ENCODE measurements around the gene SPON1.

The SPON1 gene

DNA sequence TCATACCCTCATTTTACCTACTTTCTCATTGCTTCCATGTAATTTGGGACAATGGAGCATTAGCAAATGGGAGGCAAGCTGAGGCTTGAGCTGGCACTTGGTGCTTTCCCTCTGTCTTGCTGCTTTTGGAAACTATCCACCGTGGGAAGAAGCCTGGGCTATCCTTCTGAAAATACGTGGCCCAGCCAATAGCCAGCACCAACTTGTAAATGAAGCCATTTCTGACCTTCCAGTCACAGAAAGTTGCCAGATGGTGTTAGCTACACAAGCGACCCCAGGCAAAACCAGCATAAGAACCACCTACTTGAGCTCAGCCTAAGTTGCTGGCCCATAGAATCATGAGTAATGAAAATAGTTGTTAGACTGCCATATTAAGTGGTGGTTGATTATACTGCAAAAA, 18.5 kb upstream of the SPON1 start:
- no peak for DNase-seq
- Histone ChIP-seq H3K4me2 (ENCODE audit: insufficient read depth, low read length) (no peak overlapping the region), H4K20me1 (ENCODE audit: insufficient read depth, low read length) (no peaks in the 10 kb centered on the region), H3K9me3 (ENCODE audit: insufficient read depth, low read length, severe bottlenecking) (no peaks in the 10 kb centered on the region), H3K79me2 (ENCODE audit: insufficient read depth, low read length) (no peaks in the 10 kb centered on the region), H3K9ac (ENCODE audit: low read depth, low read length) (no peak overlapping the region), H3K4me3 (ENCODE audit: low read depth in 1 of 2, low read length in 2 of 2) (no peak overlapping the region), H2AFZ (ENCODE audit: low read depth, low read length) (no peak overlapping the region), H3K27me3 (ENCODE audit: insufficient read depth, low read length, poor library complexity) (peaks cover 5% of the 10 kb centered on the region), H3K27ac (ENCODE audit: low read length) (no peak overlapping the region), H3K4me1 (ENCODE audit: insufficient read depth, low read length) (no peaks in the 10 kb centered on the region), H3K36me3 (ENCODE audit: insufficient read depth, low read length) (no peaks in the 10 kb centered on the region)
- no peak for TF ChIP-seq EZH2 (IDR thresholded peaks at IDR 0.05; ENCODE audit: borderline replicate concordance, low read depth, low read length, severe bottlenecking)
- TF ChIP-seq, protein P1, sequence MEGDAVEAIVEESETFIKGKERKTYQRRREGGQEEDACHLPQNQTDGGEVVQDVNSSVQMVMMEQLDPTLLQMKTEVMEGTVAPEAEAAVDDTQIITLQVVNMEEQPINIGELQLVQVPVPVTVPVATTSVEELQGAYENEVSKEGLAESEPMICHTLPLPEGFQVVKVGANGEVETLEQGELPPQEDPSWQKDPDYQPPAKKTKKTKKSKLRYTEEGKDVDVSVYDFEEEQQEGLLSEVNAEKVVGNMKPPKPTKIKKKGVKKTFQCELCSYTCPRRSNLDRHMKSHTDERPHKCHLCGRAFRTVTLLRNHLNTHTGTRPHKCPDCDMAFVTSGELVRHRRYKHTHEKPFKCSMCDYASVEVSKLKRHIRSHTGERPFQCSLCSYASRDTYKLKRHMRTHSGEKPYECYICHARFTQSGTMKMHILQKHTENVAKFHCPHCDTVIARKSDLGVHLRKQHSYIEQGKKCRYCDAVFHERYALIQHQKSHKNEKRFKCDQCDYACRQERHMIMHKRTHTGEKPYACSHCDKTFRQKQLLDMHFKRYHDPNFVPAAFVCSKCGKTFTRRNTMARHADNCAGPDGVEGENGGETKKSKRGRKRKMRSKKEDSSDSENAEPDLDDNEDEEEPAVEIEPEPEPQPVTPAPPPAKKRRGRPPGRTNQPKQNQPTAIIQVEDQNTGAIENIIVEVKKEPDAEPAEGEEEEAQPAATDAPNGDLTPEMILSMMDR (IDR thresholded peaks at IDR 0.05; ENCODE audit: borderline replicate concordance, extremely low read depth, low read length, poor library complexity, severe bottlenecking), result no peak
- ATAC-seq (ENCODE audit: insufficient read depth, low read depth), result no peak

DNA sequence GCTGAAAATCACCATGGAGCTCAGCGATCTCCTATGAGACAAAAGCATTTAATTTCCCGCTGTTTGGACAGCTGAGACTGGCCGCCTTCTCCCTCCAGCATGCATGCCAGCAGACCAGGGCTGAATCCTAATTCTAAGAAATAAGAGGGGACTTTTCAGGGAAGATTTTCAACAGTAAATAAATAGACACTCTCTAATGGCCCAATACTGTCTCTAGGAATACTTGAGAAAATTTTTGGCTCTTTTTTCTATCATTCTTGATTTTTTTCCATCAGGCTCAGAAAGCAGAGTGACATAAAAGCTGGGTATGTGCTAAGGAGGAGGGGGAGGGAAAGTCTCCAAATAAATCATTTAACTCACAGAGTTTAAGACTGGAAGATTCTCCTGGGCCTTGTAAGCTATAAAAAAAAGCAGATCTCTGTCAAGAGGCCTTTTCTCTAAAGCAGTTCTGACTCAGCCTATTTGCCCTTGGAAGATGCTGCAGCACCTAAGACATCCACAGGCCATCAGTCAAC, 17.6 kb upstream of the SPON1 start:
- Histone ChIP-seq H3K36me3 (ENCODE audit: insufficient read depth, low read length) (no peaks in the 10 kb centered on the region), H3K27me3 (ENCODE audit: insufficient read depth, low read length, poor library complexity) (peaks cover 5% of the 10 kb centered on the region), H3K4me1 (ENCODE audit: insufficient read depth, low read length) (no peaks in the 10 kb centered on the region), H3K9me3 (ENCODE audit: insufficient read depth, low read length, severe bottlenecking) (no peaks in the 10 kb centered on the region), H3K27ac (ENCODE audit: low read length) (no peak overlapping the region), H4K20me1 (ENCODE audit: insufficient read depth, low read length) (no peaks in the 10 kb centered on the region), H3K9ac (ENCODE audit: low read depth, low read length) (no peak overlapping the region), H3K79me2 (ENCODE audit: insufficient read depth, low read length) (no peaks in the 10 kb centered on the region), H3K4me3 (ENCODE audit: low read depth in 1 of 2, low read length in 2 of 2) (no peak overlapping the region), H2AFZ (ENCODE audit: low read depth, low read length) (no peak overlapping the region), H3K4me2 (ENCODE audit: insufficient read depth, low read length) (no peak overlapping the region)
- ATAC-seq (ENCODE audit: insufficient read depth, low read depth) (no peak), DNase-seq (no peak)
- TF ChIP-seq, protein P1 (IDR thresholded peaks at IDR 0.05; ENCODE audit: borderline replicate concordance, extremely low read depth, low read length, poor library complexity, severe bottlenecking), result no peak
- no peak for TF ChIP-seq EZH2 (IDR thresholded peaks at IDR 0.05; ENCODE audit: borderline replicate concordance, low read depth, low read length, severe bottlenecking)

DNA sequence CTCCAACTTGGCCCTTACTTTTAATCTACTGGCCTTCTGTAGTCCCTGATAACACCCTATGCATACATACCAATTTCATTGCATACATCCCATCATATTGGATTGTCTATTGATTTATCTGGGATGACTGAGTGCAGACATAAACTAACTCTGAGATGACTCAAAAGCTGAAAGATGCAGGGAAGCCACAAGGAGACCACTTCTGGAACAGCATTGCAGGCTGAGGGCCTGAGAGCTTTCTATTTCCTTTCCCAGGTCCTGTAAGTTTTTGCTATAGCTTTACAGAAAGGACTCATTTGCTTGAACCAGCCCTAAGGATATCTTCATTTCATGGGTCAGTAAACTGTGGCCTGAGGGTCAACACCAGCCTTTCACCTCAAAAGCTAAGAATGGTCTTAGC, 15.1 kb upstream of the SPON1 start:
- Histone ChIP-seq H4K20me1 (ENCODE audit: insufficient read depth, low read length) (no peaks in the 10 kb centered on the region), H3K4me1 (ENCODE audit: insufficient read depth, low read length) (no peaks in the 10 kb centered on the region), H3K9me3 (ENCODE audit: insufficient read depth, low read length, severe bottlenecking) (no peaks in the 10 kb centered on the region), H3K4me3 (ENCODE audit: low read depth in 1 of 2, low read length in 2 of 2) (no peak overlapping the region), H2AFZ (ENCODE audit: low read depth, low read length) (no peak overlapping the region), H3K27ac (ENCODE audit: low read length) (no peak overlapping the region), H3K36me3 (ENCODE audit: insufficient read depth, low read length) (no peaks in the 10 kb centered on the region), H3K27me3 (ENCODE audit: insufficient read depth, low read length, poor library complexity) (peaks cover 12% of the 10 kb centered on the region), H3K9ac (ENCODE audit: low read depth, low read length) (no peak overlapping the region), H3K4me2 (ENCODE audit: insufficient read depth, low read length) (no peak overlapping the region), H3K79me2 (ENCODE audit: insufficient read depth, low read length) (no peaks in the 10 kb centered on the region)
- TF ChIP-seq, protein P1 (IDR thresholded peaks at IDR 0.05; ENCODE audit: borderline replicate concordance, extremely low read depth, low read length, poor library complexity, severe bottlenecking), result no peak
- no peak for TF ChIP-seq EZH2 (IDR thresholded peaks at IDR 0.05; ENCODE audit: borderline replicate concordance, low read depth, low read length, severe bottlenecking)
- ATAC-seq (ENCODE audit: insufficient read depth, low read depth), result no peak
- no peak for DNase-seq

DNA sequence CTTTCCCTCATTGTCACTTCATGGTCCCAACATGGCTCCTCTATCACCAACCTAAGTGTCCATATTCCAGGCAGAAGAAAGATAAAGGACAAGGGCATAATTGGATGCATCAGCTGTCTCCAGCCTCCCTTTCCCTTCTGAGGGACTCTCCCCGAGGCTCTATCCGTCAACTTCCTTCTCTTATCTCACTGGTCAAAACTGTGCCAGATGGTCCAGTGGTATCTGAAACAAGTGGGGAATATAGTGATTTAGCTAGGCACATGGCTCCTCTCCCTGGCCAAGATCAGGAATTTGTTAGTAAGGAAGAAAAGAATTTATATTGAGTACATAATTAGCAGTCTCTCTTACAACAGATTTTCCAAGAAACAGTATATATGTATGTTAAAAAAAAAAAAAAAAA, 12.6 kb upstream of the SPON1 start:
- H3K9ac ChIP-seq (ENCODE audit: low read depth, low read length), result no peak overlapping the region
- H3K4me1 ChIP-seq (ENCODE audit: insufficient read depth, low read length), result no peaks in the 10 kb centered on the region
- H3K9me3 ChIP-seq (ENCODE audit: insufficient read depth, low read length, severe bottlenecking), result no peaks in the 10 kb centered on the region
- H2AFZ ChIP-seq (ENCODE audit: low read depth, low read length), result no peak overlapping the region
- H3K27ac ChIP-seq (ENCODE audit: low read length), result no peak overlapping the region
- peaks cover 18% of the 10 kb centered on the region for H3K27me3 ChIP-seq (ENCODE audit: insufficient read depth, low read length, poor library complexity)
- TF ChIP-seq EZH2 (IDR thresholded peaks at IDR 0.05; ENCODE audit: borderline replicate concordance, low read depth, low read length, severe bottlenecking), result no peak
- TF ChIP-seq, protein P1 (IDR thresholded peaks at IDR 0.05; ENCODE audit: borderline replicate concordance, extremely low read depth, low read length, poor library complexity, severe bottlenecking), result no peak
- no peak overlapping the region for H3K4me3 ChIP-seq (ENCODE audit: low read depth in 1 of 2, low read length in 2 of 2)
- no peaks in the 10 kb centered on the region for H3K36me3 ChIP-seq (ENCODE audit: insufficient read depth, low read length)
- DNase-seq (no peak), ATAC-seq (ENCODE audit: insufficient read depth, low read depth) (no peak)
- H3K4me2 ChIP-seq (ENCODE audit: insufficient read depth, low read length), result no peak overlapping the region
- no peaks in the 10 kb centered on the region for H3K79me2 ChIP-seq (ENCODE audit: insufficient read depth, low read length)
- H4K20me1 ChIP-seq (ENCODE audit: insufficient read depth, low read length), result no peaks in the 10 kb centered on the region
